SHP77 (cell line): ENCODE measurements around the gene ARHGAP29.

Source experiments
- DNase-seq, 2 experiments: peaks; one replicate each; lab custom pipeline; 2025; lab: John Stamatoyannopoulos, UW

ARHGAP29 gene, protein sequence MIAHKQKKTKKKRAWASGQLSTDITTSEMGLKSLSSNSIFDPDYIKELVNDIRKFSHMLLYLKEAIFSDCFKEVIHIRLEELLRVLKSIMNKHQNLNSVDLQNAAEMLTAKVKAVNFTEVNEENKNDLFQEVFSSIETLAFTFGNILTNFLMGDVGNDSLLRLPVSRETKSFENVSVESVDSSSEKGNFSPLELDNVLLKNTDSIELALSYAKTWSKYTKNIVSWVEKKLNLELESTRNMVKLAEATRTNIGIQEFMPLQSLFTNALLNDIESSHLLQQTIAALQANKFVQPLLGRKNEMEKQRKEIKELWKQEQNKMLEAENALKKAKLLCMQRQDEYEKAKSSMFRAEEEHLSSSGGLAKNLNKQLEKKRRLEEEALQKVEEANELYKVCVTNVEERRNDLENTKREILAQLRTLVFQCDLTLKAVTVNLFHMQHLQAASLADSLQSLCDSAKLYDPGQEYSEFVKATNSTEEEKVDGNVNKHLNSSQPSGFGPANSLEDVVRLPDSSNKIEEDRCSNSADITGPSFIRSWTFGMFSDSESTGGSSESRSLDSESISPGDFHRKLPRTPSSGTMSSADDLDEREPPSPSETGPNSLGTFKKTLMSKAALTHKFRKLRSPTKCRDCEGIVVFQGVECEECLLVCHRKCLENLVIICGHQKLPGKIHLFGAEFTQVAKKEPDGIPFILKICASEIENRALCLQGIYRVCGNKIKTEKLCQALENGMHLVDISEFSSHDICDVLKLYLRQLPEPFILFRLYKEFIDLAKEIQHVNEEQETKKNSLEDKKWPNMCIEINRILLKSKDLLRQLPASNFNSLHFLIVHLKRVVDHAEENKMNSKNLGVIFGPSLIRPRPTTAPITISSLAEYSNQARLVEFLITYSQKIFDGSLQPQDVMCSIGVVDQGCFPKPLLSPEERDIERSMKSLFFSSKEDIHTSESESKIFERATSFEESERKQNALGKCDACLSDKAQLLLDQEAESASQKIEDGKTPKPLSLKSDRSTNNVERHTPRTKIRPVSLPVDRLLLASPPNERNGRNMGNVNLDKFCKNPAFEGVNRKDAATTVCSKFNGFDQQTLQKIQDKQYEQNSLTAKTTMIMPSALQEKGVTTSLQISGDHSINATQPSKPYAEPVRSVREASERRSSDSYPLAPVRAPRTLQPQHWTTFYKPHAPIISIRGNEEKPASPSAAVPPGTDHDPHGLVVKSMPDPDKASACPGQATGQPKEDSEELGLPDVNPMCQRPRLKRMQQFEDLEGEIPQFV

GRCh38 chr1:94237291-94238226, at the start of gene ARHGAP29:
Gene ARHGAP29 (minus strand): TSS chr1:94237584. CDS start chr1:94231611, 5,973 bp downstream.
- peak; percentile 81 to 90 for DNase-seq

DNA sequence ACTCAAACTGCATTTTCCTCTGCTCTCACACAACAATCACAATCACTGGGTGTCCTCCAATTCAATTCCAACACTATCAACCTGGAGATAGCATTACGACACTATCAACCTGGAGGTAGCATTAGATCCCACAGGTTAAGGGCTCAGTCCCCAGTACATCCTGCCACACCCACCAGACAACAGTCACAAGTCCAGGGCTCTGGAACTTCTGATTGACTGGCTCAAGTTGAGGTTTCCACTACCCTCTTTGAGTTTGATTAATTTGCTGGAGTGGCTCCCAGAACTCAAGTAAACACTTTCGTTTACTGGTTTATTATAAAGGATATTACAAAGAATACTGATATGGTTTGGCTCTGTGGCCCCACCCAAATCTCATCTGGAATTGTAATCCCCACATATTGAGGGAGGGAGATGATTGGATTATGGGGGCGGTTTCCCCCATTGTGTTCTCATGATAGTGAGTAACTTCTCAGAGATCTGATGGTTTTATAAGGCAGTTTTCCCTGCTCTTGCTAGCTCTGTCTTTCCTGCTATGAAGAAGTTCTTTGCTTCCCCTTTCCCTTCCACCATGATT, 49.6 kb upstream of the ARHGAP29 start:
- no peak for DNase-seq

- no peak for DNase-seq
Measured at GRCh38 chr1:94285031-94285654, 47.8 kb upstream of the ARHGAP29 start.

GRCh38 chr1:94284476-94284875, 47.1 kb upstream of the ARHGAP29 start:
- DNase-seq, result no peak

DNA sequence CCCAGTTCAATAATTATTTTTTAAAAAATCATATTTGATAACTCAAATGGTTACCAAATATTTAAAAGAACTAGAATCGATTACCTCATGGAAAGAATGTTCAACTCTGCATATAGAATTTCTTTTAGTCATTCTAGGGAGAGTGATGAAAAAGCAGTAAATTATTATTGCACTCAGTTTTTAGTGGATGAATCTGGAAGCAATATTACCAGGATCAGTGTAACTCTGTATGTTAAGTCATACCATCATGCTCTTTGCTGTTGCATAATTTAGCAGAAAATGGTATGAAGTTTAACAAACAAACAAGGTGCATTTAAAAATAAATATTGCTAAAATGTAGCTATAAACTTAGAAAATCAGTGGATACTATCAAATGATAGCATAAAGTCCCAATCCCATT, 46.1 kb upstream of the ARHGAP29 start:
- DNase-seq, result no peak

- DNase-seq, result no peak
Measured at GRCh38 chr1:94282143-94282711, 44.8 kb upstream of the ARHGAP29 start.

GRCh38 chr1:94281361-94282142, 44.2 kb upstream of the ARHGAP29 start:
- DNase-seq, result no peak

- DNase-seq, result no peak
Measured at GRCh38 chr1:94280541-94280940, 43.2 kb upstream of the ARHGAP29 start.

DNA sequence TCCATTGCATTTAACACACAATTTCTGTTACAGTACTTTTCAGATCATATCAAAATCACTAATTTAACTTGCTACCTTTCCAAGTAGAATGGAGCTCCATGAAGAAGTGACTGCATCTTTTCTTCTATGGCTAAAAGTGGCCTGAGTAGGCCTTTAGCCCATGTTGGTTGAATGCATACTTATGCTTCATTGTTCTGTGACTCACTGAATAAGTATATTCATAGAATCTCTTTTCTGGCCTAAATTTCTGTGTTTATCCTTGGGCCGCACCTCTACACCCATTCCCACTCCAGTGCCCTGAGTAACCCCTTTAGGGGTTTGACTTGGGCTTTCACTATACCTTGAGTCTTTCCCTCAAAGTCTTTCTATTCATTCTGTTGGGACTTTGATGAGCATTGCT, 42.1 kb upstream of the ARHGAP29 start:
- DNase-seq, result no peak

GRCh38 chr1:94279038-94279437, 41.7 kb upstream of the ARHGAP29 start:
- no peak for DNase-seq

GRCh38 chr1:94276988-94277434, 39.6 kb upstream of the ARHGAP29 start:
- DNase-seq, result no peak

- no peak for DNase-seq
Measured at GRCh38 chr1:94275083-94275482, 37.7 kb upstream of the ARHGAP29 start.

DNA sequence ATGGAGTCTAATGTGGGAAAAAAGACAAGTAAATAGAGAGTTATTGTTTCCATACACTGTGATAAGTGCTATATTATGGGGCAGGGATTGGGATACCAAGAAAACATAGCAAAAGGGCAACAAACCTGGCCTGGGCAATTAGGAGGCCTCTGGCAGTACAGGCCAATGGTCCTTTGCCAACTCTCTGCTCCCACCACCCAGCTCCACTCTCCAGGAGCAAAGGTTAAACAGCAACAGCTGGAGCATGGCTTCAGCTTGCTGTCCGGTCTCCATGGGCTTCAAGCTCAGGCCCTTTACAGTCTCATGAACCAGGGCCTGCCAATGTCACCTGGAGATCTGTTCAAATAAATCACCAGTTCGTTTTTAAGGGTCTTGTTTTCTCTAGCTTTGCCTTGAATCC, 37.2 kb upstream of the ARHGAP29 start:
- DNase-seq, result no peak

DNA sequence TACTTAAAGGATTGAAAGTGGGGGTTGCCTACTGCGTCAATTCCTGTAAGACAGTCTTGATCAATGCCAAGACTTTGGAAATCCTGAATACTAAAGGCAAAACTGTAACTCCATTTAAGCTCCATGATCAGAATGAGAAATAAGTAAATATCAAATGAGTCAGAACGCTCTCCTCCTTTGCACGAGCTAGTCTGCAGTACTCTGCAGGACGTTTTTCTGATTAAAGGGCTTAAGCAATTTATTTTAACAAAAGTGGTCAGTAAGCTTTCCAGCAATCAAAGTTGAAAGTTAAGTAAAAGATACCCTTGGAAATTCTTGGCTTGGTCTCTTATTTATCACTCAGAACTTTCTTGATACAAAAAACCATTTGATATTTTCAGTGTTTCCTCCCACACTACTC, 35.7 kb upstream of the ARHGAP29 start:
- DNase-seq, result no peak

DNA sequence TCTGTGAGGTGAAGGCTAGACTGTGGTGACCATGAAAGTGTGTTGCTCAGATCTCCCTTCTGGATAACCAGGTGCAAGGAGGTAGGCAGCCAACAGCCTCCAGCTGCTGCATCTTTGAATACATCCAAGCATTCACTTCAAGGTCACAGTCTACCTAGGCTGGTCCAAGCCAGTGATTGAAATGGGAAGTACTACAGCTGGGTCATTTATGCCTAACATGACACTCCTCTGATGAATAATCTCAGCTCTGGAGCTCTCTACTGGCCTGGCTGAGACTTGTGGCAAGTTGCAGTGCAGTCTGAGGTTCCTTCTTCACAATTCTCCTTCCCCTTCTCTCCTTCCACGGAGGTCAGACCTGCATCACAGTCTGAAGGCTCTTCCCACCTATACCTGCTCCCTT, 35.0 kb upstream of the ARHGAP29 start:
- DNase-seq, result no peak

DNA sequence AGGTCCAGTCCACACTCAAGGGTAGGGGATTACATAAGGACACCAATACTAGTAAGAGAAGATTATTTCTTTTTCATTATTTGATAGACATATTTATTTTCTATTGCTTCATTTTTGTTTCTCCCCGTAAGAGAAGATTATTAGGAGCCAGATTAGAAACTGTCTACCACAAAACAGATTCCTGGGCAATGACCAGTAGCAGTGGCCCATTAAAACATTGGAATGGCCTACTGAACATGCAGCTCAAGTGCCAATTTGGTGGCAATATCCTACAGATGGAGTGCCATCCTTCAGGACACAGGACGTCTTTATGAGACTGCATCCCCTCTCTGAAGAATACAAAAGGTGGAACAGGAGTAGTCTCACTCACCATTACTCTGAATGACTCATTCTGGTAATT, 34.0 kb upstream of the ARHGAP29 start:
- DNase-seq, result no peak

DNA sequence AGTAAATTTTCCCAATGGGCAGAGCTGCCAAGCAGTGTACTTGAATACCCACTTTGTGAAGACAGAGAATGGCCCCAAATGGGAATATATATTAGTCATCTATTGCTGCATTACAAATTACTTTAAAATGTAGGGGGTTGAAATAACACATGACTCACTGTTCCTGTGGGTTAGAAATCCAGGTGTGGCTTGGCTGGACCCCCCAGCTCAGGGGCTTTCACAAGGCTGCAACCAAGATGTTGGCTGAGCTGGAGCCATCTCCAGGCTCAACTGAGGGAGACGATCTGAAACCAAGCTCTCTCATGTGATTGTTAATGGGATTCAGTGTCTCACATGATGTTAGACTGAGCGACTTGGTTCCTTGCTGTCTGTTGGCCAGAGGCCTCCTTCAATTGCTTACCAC, 33.4 kb upstream of the ARHGAP29 start:
- no peak for DNase-seq

DNA sequence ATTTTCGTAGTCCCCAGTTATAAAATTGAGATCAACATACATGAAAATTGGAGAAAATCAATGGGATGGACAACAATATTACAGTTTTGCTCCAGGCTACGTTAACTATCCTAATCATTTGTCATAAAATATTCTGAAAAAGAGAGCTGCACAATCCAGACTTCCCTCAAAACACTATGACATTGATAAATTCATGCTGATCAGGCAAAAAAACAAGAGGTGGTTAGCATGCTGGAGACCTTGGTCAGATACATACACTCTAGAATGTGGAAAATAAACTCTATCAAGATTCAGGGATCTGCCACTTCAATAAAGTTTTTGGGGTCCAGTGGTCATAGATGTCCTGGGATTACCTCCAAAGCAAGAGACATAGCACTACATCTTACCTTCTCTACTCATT, 32.5 kb upstream of the ARHGAP29 start:
- DNase-seq, result no peak

- no peak for DNase-seq
Measured at GRCh38 chr1:94265906-94266305, 28.5 kb upstream of the ARHGAP29 start.
